ENCODE results near the gene FADS3. TPM values are rescaled to one million over a fixed set of nuclear protein-coding genes. Genes with fewer than 3 reads are reported as not detected.

The FADS3 gene
- total RNA-seq, 1 experiment from 2014 or later = 39.5 TPM

GRCh38 chr11:61850687-61851086, 40.7 kb downstream of the FADS3 start:
- no peaks in the 10 kb centered on the region for H3K36me3 ChIP-seq (ENCODE audit: insufficient read depth, low read length)
- H3K4me1 ChIP-seq (ENCODE audit: low read length) = no peaks in the 10 kb centered on the region
- no peak overlapping the region for H3K27ac ChIP-seq (ENCODE audit: low read length)
- no peaks in the 10 kb centered on the region for H3K9me3 ChIP-seq (ENCODE audit: low read length)
- no peak for DNase-seq
- no peak overlapping the region for H2AFZ ChIP-seq (ENCODE audit: low read length)
- no peaks in the 10 kb centered on the region for H3K9me2 ChIP-seq (replicated peaks; ENCODE audit: insufficient read depth, low read length)
- no peak overlapping the region for H3K4me3 ChIP-seq (ENCODE audit: low read length)
- H3K9ac ChIP-seq (ENCODE audit: low read length) = no peak overlapping the region
- H3K79me2 ChIP-seq (ENCODE audit: low read length) = no peaks in the 10 kb centered on the region
- no peaks in the 10 kb centered on the region for H3K27me3 ChIP-seq (ENCODE audit: low read length)
- H3K4me2 ChIP-seq (ENCODE audit: low read depth, low read length, poor library complexity, severe bottlenecking) = no peak overlapping the region
- H4K20me1 ChIP-seq (ENCODE audit: insufficient read depth, low read depth, low read length) = no peaks in the 10 kb centered on the region

- H3K4me3 ChIP-seq (ENCODE audit: low read length) = no peak overlapping the region
- no peaks in the 10 kb centered on the region for H4K20me1 ChIP-seq (ENCODE audit: insufficient read depth, low read depth, low read length)
- H3K79me2 ChIP-seq (ENCODE audit: low read length) = no peaks in the 10 kb centered on the region
- no peak overlapping the region for H2AFZ ChIP-seq (ENCODE audit: low read length)
- H3K9me2 ChIP-seq (replicated peaks; ENCODE audit: insufficient read depth, low read length) = no peaks in the 10 kb centered on the region
- H3K9ac ChIP-seq (ENCODE audit: low read length) = no peak overlapping the region
- H3K4me1 ChIP-seq (ENCODE audit: low read length) = no peaks in the 10 kb centered on the region
- no peak overlapping the region for H3K4me2 ChIP-seq (ENCODE audit: low read depth, low read length, poor library complexity, severe bottlenecking)
- no peak for DNase-seq
- H3K36me3 ChIP-seq (ENCODE audit: insufficient read depth, low read length) = no peaks in the 10 kb centered on the region
- H3K27ac ChIP-seq (ENCODE audit: low read length) = no peak overlapping the region
- H3K9me3 ChIP-seq (ENCODE audit: low read length) = no peaks in the 10 kb centered on the region
- H3K27me3 ChIP-seq (ENCODE audit: low read length) = no peaks in the 10 kb centered on the region
Observed at GRCh38 chr11:61848631-61849030, 42.7 kb downstream of the FADS3 start.

GRCh38 chr11:61847914-61848581, 43.3 kb downstream of the FADS3 start:
- DNase-seq = no peak

GRCh38 chr11:61846362-61847020, 44.9 kb downstream of the FADS3 start:
- H3K4me2 ChIP-seq (ENCODE audit: low read depth, low read length, poor library complexity, severe bottlenecking) = no peak overlapping the region
- no peaks in the 10 kb centered on the region for H3K27me3 ChIP-seq (ENCODE audit: low read length)
- no peaks in the 10 kb centered on the region for H4K20me1 ChIP-seq (ENCODE audit: insufficient read depth, low read depth, low read length)
- no peak for DNase-seq
- no peaks in the 10 kb centered on the region for H3K36me3 ChIP-seq (ENCODE audit: insufficient read depth, low read length)
- no peaks in the 10 kb centered on the region for H3K9me3 ChIP-seq (ENCODE audit: low read length)
- no peaks in the 10 kb centered on the region for H3K9me2 ChIP-seq (replicated peaks; ENCODE audit: insufficient read depth, low read length)
- no peaks in the 10 kb centered on the region for H3K79me2 ChIP-seq (ENCODE audit: low read length)
- no peak overlapping the region for H3K27ac ChIP-seq (ENCODE audit: low read length)
- H2AFZ ChIP-seq (ENCODE audit: low read length) = no peak overlapping the region
- H3K4me1 ChIP-seq (ENCODE audit: low read length) = no peaks in the 10 kb centered on the region
- no peak overlapping the region for H3K4me3 ChIP-seq (ENCODE audit: low read length)
- H3K9ac ChIP-seq (ENCODE audit: low read length) = no peak overlapping the region

More at GRCh38 chr11:61847914-61848581, 43.3 kb downstream of the FADS3 start:
- no peaks in the 10 kb centered on the region for H3K79me2 ChIP-seq (ENCODE audit: low read length)
- H3K9me3 ChIP-seq (ENCODE audit: low read length) = no peaks in the 10 kb centered on the region
- no peaks in the 10 kb centered on the region for H3K9me2 ChIP-seq (replicated peaks; ENCODE audit: insufficient read depth, low read length)
- no peaks in the 10 kb centered on the region for H4K20me1 ChIP-seq (ENCODE audit: insufficient read depth, low read depth, low read length)
- no peak overlapping the region for H2AFZ ChIP-seq (ENCODE audit: low read length)
- no peaks in the 10 kb centered on the region for H3K27me3 ChIP-seq (ENCODE audit: low read length)
- no peak overlapping the region for H3K9ac ChIP-seq (ENCODE audit: low read length)
- no peaks in the 10 kb centered on the region for H3K36me3 ChIP-seq (ENCODE audit: insufficient read depth, low read length)
- H3K4me2 ChIP-seq (ENCODE audit: low read depth, low read length, poor library complexity, severe bottlenecking) = no peak overlapping the region
- H3K4me1 ChIP-seq (ENCODE audit: low read length) = no peaks in the 10 kb centered on the region
- H3K27ac ChIP-seq (ENCODE audit: low read length) = no peak overlapping the region
- no peak overlapping the region for H3K4me3 ChIP-seq (ENCODE audit: low read length)

- Histone ChIP-seq H3K9ac (ENCODE audit: low read length) (no peak overlapping the region), H3K27me3 (ENCODE audit: low read length) (no peaks in the 10 kb centered on the region), H3K9me2 (replicated peaks; ENCODE audit: insufficient read depth, low read length) (no peaks in the 10 kb centered on the region), H2AFZ (ENCODE audit: low read length) (no peak overlapping the region), H3K9me3 (ENCODE audit: low read length) (no peaks in the 10 kb centered on the region), H3K4me3 (ENCODE audit: low read length) (no peak overlapping the region), H3K4me1 (ENCODE audit: low read length) (no peaks in the 10 kb centered on the region), H4K20me1 (ENCODE audit: insufficient read depth, low read depth, low read length) (no peaks in the 10 kb centered on the region), H3K79me2 (ENCODE audit: low read length) (no peaks in the 10 kb centered on the region), H3K27ac (ENCODE audit: low read length) (no peak overlapping the region), H3K4me2 (ENCODE audit: low read depth, low read length, poor library complexity, severe bottlenecking) (no peak overlapping the region), H3K36me3 (ENCODE audit: insufficient read depth, low read length) (peaks cover 5% of the 10 kb centered on the region; the same call in 1 of the 2 replicates)
- no peak for DNase-seq
Observed at GRCh38 chr11:61844909-61845565, 46.3 kb downstream of the FADS3 start.

GRCh38 chr11:61842528-61842820, 48.9 kb downstream of the FADS3 start:
- no peaks in the 10 kb centered on the region for H3K4me1 ChIP-seq (ENCODE audit: low read length)
- peaks cover 5% of the 10 kb centered on the region; the same call in 1 of the 2 replicates for H3K36me3 ChIP-seq (ENCODE audit: insufficient read depth, low read length)
- no peaks in the 10 kb centered on the region for H3K79me2 ChIP-seq (ENCODE audit: low read length)
- no peaks in the 10 kb centered on the region for H3K9me3 ChIP-seq (ENCODE audit: low read length)
- H3K9ac ChIP-seq (ENCODE audit: low read length) = no peak overlapping the region
- no peaks in the 10 kb centered on the region for H4K20me1 ChIP-seq (ENCODE audit: insufficient read depth, low read depth, low read length)
- H3K4me2 ChIP-seq (ENCODE audit: low read depth, low read length, poor library complexity, severe bottlenecking) = no peak overlapping the region
- no peaks in the 10 kb centered on the region for H3K9me2 ChIP-seq (replicated peaks; ENCODE audit: insufficient read depth, low read length)
- H2AFZ ChIP-seq (ENCODE audit: low read length) = no peak overlapping the region
- no peak overlapping the region for H3K27ac ChIP-seq (ENCODE audit: low read length)
- no peak for DNase-seq
- no peaks in the 10 kb centered on the region for H3K27me3 ChIP-seq (ENCODE audit: low read length)
- no peak overlapping the region for H3K4me3 ChIP-seq (ENCODE audit: low read length)

GRCh38 chr11:61841636-61842527, 49.5 kb downstream of the FADS3 start:
- no peak for DNase-seq
- no peaks in the 10 kb centered on the region for H3K9me3 ChIP-seq (ENCODE audit: low read length)
- no peaks in the 10 kb centered on the region for H3K27me3 ChIP-seq (ENCODE audit: low read length)
- H3K4me2 ChIP-seq (ENCODE audit: low read depth, low read length, poor library complexity, severe bottlenecking) = no peak overlapping the region
- no peaks in the 10 kb centered on the region for H3K9me2 ChIP-seq (replicated peaks; ENCODE audit: insufficient read depth, low read length)
- no peak overlapping the region for H3K9ac ChIP-seq (ENCODE audit: low read length)
- no peak overlapping the region for H3K4me3 ChIP-seq (ENCODE audit: low read length)
- no peak overlapping the region for H2AFZ ChIP-seq (ENCODE audit: low read length)
- H3K27ac ChIP-seq (ENCODE audit: low read length) = no peak overlapping the region
- H3K4me1 ChIP-seq (ENCODE audit: low read length) = no peaks in the 10 kb centered on the region
- no peaks in the 10 kb centered on the region for H4K20me1 ChIP-seq (ENCODE audit: insufficient read depth, low read depth, low read length)
- no peaks in the 10 kb centered on the region for H3K79me2 ChIP-seq (ENCODE audit: low read length)
- H3K36me3 ChIP-seq (ENCODE audit: insufficient read depth, low read length) = peaks cover 8% of the 10 kb centered on the region; the same call in 1 of the 2 replicates

GRCh38 chr11:61840371-61840770, 51.0 kb downstream of the FADS3 start:
- no peak for DNase-seq
- no peak overlapping the region for H3K4me3 ChIP-seq (ENCODE audit: low read length)
- H4K20me1 ChIP-seq (ENCODE audit: insufficient read depth, low read depth, low read length) = no peaks in the 10 kb centered on the region
- H3K9me2 ChIP-seq (replicated peaks; ENCODE audit: insufficient read depth, low read length) = no peaks in the 10 kb centered on the region
- peaks cover 8% of the 10 kb centered on the region; the same call in 1 of the 2 replicates for H3K36me3 ChIP-seq (ENCODE audit: insufficient read depth, low read length)
- H3K9me3 ChIP-seq (ENCODE audit: low read length) = no peaks in the 10 kb centered on the region
- no peak overlapping the region for H3K4me2 ChIP-seq (ENCODE audit: low read depth, low read length, poor library complexity, severe bottlenecking)
- no peak overlapping the region for H2AFZ ChIP-seq (ENCODE audit: low read length)
- no peaks in the 10 kb centered on the region for H3K27me3 ChIP-seq (ENCODE audit: low read length)
- H3K79me2 ChIP-seq (ENCODE audit: low read length) = peaks cover 11% of the 10 kb centered on the region
- peaks cover 4% of the 10 kb centered on the region for H3K4me1 ChIP-seq (ENCODE audit: low read length)
- H3K9ac ChIP-seq (ENCODE audit: low read length) = no peak overlapping the region
- no peak overlapping the region for H3K27ac ChIP-seq (ENCODE audit: low read length)

All from Karpas-422 (cell line).